SK-N-SH (cell line): ENCODE measurements around the gene TELO2.

Source experiments
- EP300 ChIP-seq, 2 experiments: IDR thresholded peaks; 2 replicates each; pipeline versions ENCODE4 v1.4.0 to v1.6.1; 2012; ENCODE audit warnings: borderline replicate concordance in 1 of 2, low read depth in 1 of 2, low read length in 1 of 2
- EZH2phosphoT487 ChIP-seq: fragments of 200-600 bp; sonication (generic); IDR thresholded peaks from 2 replicates; pipeline ENCODE4 v1.6.1; 2017; ENCODE audit warnings: low read depth, mixed run types, mild to moderate bottlenecking, antibody characterized with exemption, moderate library complexity, borderline replicate concordance
- JUND ChIP-seq: IDR thresholded peaks from 2 replicates; pipeline ENCODE4 v1.4.0; 2012
- POLR2AphosphoS5 ChIP-seq: IDR thresholded peaks from 2 replicates; pipeline ENCODE4 v1.6.1; 2012; ENCODE audit warnings: low read depth, low read length
- SMC3 ChIP-seq: IDR thresholded peaks from 2 replicates; pipeline ENCODE4 v1.6.1; 2012; ENCODE audit warnings: low read depth, low read length, improper control_type of control experiment
- TCF12 ChIP-seq: IDR thresholded peaks from 2 replicates; pipeline ENCODE4 v1.4.0; 2012
- USF2 ChIP-seq: fragments of 150-350 bp; IDR thresholded peaks from 2 replicates; pipeline ENCODE4 v1.6.1; 2017; ENCODE audit warnings: antibody characterized with exemption, low read length, low read depth, borderline replicate concordance

GRCh38 chr16:1518626-1519135 is 25.5 kb downstream of the TELO2 start:
- TF ChIP-seq JUND (no peak), POLR2AphosphoS5 (no peak), EP300 (IDR thresholded peaks at IDR 0.05; ENCODE audit: borderline replicate concordance in 1 of 2, low read depth in 1 of 2, low read length in 1 of 2) (no peak), EZH2phosphoT487 (no peak), USF2 (no peak), TCF12 (no peak), SMC3 (no peak)
